Thyroid gland (tissue), 4 donors: ENCODE data around the gene STUB1. TPM values are rescaled to one million over a fixed set of nuclear protein-coding genes. Genes with fewer than 3 reads are reported as not detected.

Experiments used
- DNase-seq, 2 donors: peaks; one replicate each; pipeline ENCODE4 v3.0.0-alpha.2; 2019
- H3K27ac ChIP-seq, 3 donors: fragments of 200-600 bp; sonication (generic); 1 replicate in 2 of 3; 2 replicates in 1 of 3; pipeline ENCODE4 v1.5.1; 2016 to 2019; ENCODE audit warnings: mild to moderate bottlenecking in 1 of 3, moderate library complexity in 1 of 3
- H3K27me3 ChIP-seq: fragments of 200-600 bp; sonication (generic); one replicate; pipeline ENCODE4 v1.5.1; 2019
- H3K36me3 ChIP-seq, 2 donors: fragments of 200-600 bp; sonication (generic); one replicate each; pipeline ENCODE4 v1.5.1; 2016 to 2019
- H3K4me1 ChIP-seq, 2 donors: fragments of 200-600 bp; sonication (generic); one replicate each; pipeline ENCODE4 v1.5.1; 2017 to 2019
- H3K4me3 ChIP-seq, 3 donors: fragments of 200-600 bp; sonication (generic); replicated peaks in 1 of 3; 1 replicate in 2 of 3; 2 replicates in 1 of 3; pipeline ENCODE4 v1.5.1; 2016; ENCODE audit warnings: mild to moderate bottlenecking in 1 of 3
- H3K9me3 ChIP-seq: fragments of 200-600 bp; sonication (generic); one replicate; pipeline ENCODE4 v1.5.1; 2017
- POLR2A ChIP-seq, 2 donors: fragments of 450-650 bp; IDR thresholded peaks; one replicate each; pipeline ENCODE4 v1.6.1; 2017; ENCODE audit warnings: antibody characterized with exemption in 2 of 2, mild to moderate bottlenecking in 2 of 2, moderate library complexity in 1 of 2
- WGBS, 2 donors: methylation state at CpG; one replicate each; pipeline ENCODE4 v1.1.5; 2017; 5-methylcytosine and 5-hydroxymethylcytosine counted together
- intact Hi-C: fragments of 100-400 bp; cut with DNase I; formaldehyde crosslinking; loops from one replicate; pipeline ENCODE4 v1.15.1; 2023
- total RNA-seq, 4 donors: library from RNA; depleted of rRNA; stranded (reverse); fragments of >200 nt; gene quantifications; one replicate each; pipeline ENCODE4 v1.2.3, GENCODE V29; 2016
- TF ChIP-seq, protein P1 (sequence below), 6 experiments: fragments of 200-600 bp in 3 of 6; fragments of 450-650 bp in 3 of 6; sonication (generic) in 3 of 6; IDR thresholded peaks; one replicate each; pipeline ENCODE4 v1.5.1; 2016 to 2019; ENCODE audit warnings: antibody characterized with exemption in 6 of 6, mild to moderate bottlenecking in 2 of 6, inconsistent platforms in 1 of 6, moderate library complexity in 1 of 6

STUB1 gene
- total RNA-seq, 4 donors from 2014 or later, result 134 to 206 (median 162) TPM

DNA sequence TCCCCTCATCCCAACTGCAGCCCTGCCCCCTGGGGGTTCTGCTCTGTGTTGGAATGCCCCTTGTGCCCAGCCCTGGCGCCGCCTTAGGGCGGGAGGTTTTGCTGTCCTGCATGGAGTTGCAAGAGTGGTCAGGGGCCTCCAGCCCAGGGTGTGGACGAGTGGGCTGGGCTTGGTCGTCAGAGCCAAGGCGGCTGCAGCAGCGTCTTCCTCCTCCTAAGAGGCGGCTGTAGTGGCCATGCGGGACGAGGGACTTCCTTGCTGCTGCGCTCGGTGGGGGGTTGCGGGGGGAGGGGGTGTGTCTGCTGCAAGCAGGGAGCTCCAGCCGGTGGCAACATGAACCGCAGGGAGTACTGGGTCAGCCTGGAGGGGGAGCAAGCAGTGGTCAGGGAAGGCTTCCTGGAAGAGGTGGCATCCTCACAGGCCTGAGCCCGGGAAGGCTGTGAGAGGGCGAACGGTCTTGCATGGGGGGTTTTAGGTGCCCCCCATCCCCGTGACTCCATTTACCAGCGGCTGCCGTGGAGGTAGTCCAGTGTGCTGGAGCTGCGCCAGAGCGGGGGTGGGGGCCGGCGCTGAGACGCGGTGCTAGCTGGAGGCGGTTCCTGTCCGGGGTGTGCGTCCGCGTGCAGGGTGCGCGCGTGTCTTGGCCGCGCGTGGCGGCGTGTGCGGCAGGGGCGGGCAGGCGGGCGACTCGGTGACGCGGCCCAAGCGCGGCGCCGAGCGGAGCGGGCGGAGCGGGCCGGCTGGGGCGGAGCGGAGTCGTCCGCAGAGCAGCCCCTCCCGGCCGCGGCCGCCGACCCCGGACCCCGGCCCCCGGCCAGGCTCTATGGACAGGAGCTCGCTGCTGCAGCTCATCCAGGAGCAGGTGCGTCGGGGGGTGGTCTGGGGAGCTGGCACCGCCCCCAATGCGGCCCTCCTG lies 5.0 kb upstream of the STUB1 start, which contains the start of gene RHBDL1:
RHBDL1 (plus strand) TSS at position 704 of the 916 bp plus-strand sequence; CDS start at position 824, 120 bp downstream.
- intact Hi-C loops, result no loop called here
- no peak within 1 kb of the TSS for H3K27ac ChIP-seq
- H3K4me3 ChIP-seq, result no peak within 1 kb of the TSS
- H3K36me3 ChIP-seq, result peaks cover 27 to 34% of the 10 kb centered on the region in 2 donors
- H3K4me1 ChIP-seq, result peaks cover 11 to 20% of the 10 kb centered on the region in 2 donors
- DNase-seq, result peak; percentile 38 to 42
- WGBS, 2 donors, result 14 to 29% methylated on average over 11 to 14 of the region's 73 CpGs
- H3K9me3 ChIP-seq, result no peaks in the 10 kb centered on the region
- no peaks in the 10 kb centered on the region for H3K27me3 ChIP-seq
- no peak for TF ChIP-seq POLR2A (IDR thresholded peaks at IDR 0.05)
- TF ChIP-seq, protein P1, sequence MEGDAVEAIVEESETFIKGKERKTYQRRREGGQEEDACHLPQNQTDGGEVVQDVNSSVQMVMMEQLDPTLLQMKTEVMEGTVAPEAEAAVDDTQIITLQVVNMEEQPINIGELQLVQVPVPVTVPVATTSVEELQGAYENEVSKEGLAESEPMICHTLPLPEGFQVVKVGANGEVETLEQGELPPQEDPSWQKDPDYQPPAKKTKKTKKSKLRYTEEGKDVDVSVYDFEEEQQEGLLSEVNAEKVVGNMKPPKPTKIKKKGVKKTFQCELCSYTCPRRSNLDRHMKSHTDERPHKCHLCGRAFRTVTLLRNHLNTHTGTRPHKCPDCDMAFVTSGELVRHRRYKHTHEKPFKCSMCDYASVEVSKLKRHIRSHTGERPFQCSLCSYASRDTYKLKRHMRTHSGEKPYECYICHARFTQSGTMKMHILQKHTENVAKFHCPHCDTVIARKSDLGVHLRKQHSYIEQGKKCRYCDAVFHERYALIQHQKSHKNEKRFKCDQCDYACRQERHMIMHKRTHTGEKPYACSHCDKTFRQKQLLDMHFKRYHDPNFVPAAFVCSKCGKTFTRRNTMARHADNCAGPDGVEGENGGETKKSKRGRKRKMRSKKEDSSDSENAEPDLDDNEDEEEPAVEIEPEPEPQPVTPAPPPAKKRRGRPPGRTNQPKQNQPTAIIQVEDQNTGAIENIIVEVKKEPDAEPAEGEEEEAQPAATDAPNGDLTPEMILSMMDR (IDR thresholded peaks at IDR 0.05), result no peak

DNA sequence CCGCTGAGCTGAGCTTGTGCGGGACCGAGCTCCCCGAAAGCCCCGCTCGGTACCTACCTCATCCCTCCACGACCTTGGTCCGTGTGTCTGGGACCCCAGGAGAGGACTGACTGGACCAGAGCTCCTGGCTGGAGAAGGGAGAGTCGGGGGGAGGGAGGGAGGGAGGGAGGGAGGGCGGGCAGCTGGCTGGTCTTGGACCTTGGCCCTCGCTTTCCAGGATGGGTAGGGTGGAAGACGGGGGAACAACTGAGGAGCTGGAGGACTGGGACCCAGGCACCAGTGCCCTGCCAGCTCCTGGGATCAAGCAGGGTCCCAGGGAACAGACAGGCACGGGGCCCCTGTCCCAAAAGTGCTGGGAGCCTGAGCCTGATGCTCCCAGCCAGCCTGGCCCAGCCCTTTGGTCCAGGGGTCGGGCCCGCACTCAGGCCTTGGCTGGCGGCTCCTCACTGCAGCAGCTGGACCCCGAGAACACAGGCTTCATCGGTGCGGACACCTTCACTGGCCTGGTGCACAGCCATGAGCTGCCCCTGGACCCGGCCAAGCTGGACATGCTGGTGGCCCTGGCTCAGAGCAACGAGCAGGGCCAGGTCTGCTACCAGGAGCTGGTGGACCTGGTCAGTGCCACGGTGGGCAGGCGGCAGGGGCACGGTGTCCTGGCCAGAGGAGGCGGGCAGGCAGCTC lies 4.2 kb upstream of the STUB1 start:
- Histone ChIP-seq H3K27me3 (no peaks in the 10 kb centered on the region), H3K9me3 (no peaks in the 10 kb centered on the region), H3K4me3 (no peak overlapping the region), H3K4me1 (peaks cover 15 to 22% of the 10 kb centered on the region in 2 donors), H3K36me3 (peaks cover 19 to 26% of the 10 kb centered on the region in 2 donors), H3K27ac (no peak overlapping the region)
- no peak for DNase-seq
- intact Hi-C loops, result no loop called here
- WGBS, 2 donors, result 57 to 61% methylated on average over 4 to 12 of the region's 25 CpGs
- TF ChIP-seq POLR2A (IDR thresholded peaks at IDR 0.05), result no peak
- TF ChIP-seq, protein P1 (IDR thresholded peaks at IDR 0.05), result no peak

DNA sequence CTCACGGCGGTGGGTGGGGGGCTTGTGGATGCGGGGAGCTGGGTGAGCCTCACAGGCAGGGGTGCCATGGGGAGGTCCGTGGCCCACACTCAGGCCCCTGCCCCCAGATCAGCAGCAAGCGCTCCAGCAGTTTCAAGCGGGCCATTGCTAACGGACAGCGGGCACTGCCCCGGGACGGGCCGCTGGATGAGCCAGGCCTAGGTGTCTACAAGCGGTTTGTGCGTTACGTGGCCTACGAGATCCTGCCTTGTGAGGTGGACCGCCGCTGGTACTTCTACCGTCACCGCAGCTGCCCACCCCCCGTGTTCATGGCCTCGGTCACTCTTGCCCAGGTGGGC lies 3.7 kb upstream of the STUB1 start:
- WGBS, 2 donors, result 85% methylated on average over 10 of the region's 21 CpGs; no CpG with 5 or more reads in 1 of the 2 donors
- intact Hi-C loops, result no loop called here
- no peak overlapping the region for H3K27ac ChIP-seq

DNA sequence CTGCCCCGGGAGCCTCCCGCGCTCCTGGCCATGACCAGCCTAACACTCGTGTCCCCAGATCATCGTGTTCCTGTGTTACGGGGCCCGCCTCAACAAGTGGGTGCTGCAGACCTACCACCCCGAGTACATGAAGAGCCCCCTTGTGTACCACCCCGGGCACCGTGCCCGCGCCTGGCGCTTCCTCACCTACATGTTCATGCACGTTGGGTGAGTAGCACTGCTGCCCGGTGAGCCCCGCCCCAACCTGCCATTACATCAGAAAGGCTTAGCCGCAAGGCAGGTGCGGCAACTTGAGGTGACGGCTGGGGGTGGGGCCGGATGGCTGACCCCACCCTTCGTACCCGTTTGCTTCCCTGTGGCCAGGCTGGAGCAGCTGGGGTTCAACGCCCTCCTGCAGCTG lies 3.3 kb upstream of the STUB1 start:
- DNase-seq, result no peak
- Histone ChIP-seq H3K4me3 (no peak overlapping the region), H3K36me3 (peaks cover 17 to 20% of the 10 kb centered on the region in 2 donors), H3K27ac (no peak overlapping the region), H3K27me3 (no peaks in the 10 kb centered on the region), H3K4me1 (peaks cover 21 to 31% of the 10 kb centered on the region in 2 donors), H3K9me3 (no peaks in the 10 kb centered on the region)
- intact Hi-C loops, result no loop called here
- WGBS, 2 donors, result 48 to 69% methylated on average over 12 to 14 of the region's 23 CpGs
- no peak for TF ChIP-seq POLR2A (IDR thresholded peaks at IDR 0.05)
- TF ChIP-seq, protein P1 (IDR thresholded peaks at IDR 0.05), result no peak

More for the DNA sequence above, 3.7 kb upstream of the STUB1 start:
- Histone ChIP-seq H3K9me3 (no peaks in the 10 kb centered on the region), H3K27me3 (no peaks in the 10 kb centered on the region), H3K4me1 (peaks cover 20 to 27% of the 10 kb centered on the region in 2 donors), H3K36me3 (peaks cover 14 to 21% of the 10 kb centered on the region in 2 donors), H3K4me3 (no peak overlapping the region)
- DNase-seq, result no peak
- no peak for TF ChIP-seq POLR2A (IDR thresholded peaks at IDR 0.05)
- TF ChIP-seq, protein P1 (IDR thresholded peaks at IDR 0.05), result no peak
